GM18520 (cell line): ENCODE results near the gene JAKMIP1.

Experiments used
- ATAC-seq: cut with Tn5 transposase; IDR thresholded peaks from one replicate; pipeline ENCODE4 v1.9.1; 2021; ENCODE audit not compliant: unreplicated experiment

Gene JAKMIP1

DNA sequence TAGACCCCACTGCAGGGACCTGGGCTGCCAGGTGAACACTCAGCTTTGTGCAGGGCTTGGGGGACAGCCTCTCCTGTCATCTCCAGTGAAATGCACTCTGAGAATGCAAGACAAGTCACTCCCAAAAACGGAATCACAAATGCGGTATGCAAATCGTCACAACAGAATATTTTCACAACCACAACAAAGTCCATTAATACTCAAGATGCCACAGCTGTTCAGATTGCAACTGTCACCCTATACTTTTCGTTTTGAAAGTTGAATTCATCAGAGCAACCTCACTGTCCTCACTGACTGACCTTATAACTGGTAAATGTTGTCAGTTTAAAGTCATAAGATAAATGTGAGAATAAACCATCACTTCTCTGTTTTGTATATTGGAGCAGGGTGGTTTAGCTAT lies 16.6 kb downstream of the JAKMIP1 start:
- peak; percentile 55 for ATAC-seq

- ATAC-seq: no peak
These were observed 17.7 kb downstream of the JAKMIP1 start for GRCh38 chr4:6182376-6183280.

- peak; percentile 76 for ATAC-seq
These were observed 19.3 kb downstream of the JAKMIP1 start for GRCh38 chr4:6180841-6181631.

DNA sequence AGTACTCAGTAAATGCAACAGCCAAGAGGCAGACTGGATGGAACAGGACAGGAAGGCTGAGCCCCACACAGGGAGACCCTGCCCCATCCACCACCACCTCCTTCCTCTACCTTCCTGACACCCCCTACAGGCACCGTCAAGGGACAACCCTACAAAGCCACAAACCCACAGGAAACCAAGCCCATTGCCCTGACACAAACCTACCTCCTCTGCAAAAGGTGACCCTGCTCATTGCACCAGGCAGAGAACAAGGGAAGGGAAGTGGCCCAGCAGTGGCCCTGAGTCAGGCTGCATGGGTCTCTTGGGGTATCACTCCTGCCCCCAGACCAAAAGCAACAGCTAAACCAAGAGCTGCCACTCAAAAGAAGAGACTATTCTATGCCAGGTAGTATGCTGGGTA lies 21.0 kb downstream of the JAKMIP1 start:
- ATAC-seq: no peak

GRCh38 chr4:6178757-6179156 lies 21.6 kb downstream of the JAKMIP1 start:
- no peak for ATAC-seq

DNA sequence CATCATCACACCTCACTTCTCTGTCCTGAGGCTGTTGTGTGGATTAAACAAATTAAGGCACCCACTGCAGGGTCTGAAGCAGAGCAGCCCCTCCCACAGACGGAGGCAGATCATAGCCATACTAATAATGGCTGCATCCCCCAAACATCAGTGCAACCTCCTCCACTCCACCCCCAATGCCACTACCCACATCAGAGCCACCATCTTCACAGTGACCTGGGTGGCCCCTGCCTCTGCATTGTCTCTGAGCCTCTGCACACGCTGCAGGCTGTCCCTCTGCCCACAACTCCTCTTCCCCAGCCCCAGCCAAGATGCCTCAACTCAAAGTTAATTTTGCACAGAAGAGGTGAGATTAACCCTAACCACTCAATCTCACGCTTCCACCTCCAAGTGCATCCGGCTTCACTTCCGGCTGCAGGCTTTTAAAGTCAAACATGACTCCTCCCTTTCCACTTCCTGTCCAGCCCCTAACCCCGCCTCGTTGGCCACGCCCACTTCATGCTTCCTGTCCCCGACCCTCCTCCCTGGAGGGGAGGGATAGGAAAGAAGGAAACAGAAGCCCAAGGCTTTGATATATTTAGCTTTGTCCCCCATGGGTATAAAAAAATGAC lies 22.7 kb downstream of the JAKMIP1 start:
- no peak for ATAC-seq

GRCh38 chr4:6175426-6175825 lies 24.9 kb downstream of the JAKMIP1 start:
- no peak for ATAC-seq

GRCh38 chr4:6172927-6173200 lies 27.5 kb downstream of the JAKMIP1 start:
- no peak for ATAC-seq

DNA sequence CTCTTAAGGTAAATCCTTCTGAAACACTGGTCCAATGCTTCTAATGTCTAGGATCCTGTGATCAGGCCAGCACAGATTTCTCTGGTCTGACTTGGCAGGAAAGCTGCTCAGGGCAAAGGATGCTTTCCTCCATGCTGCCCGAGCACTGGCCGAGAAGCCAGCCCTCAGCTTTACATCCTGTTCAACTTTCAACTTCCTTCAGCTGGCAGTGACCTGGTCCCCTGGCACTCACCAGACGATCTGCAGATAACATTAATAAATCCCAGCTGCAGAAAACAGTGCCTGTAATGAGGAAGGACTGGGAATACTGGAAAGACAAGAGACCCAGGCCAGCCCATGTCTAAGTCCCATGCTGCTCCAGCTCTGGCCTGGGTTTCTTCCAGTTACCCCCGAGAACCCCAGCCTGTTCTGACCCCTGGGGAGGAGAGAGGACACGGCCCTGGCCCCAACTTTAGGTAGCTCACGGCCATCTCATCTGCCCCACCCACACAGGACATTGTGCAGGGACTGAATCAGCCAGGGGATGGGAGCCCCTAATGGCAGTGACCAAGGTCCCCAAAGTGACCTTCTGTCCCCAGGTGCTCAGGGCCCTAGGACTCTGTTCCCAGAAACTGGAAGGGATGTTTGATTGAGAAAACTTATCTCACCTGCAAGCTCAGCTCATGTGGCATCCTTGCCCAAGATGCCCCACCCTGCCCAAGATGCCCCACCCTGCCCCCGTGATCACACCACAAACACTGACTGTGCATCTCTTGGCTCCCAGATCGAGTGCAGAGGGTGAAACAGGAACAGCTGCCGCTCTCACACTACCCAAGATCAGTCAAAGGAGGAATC lies 28.0 kb downstream of the JAKMIP1 start:
- no peak for ATAC-seq

GRCh38 chr4:6169239-6169638 lies 31.1 kb downstream of the JAKMIP1 start:
- no peak for ATAC-seq

GRCh38 chr4:6165766-6166165 lies 34.6 kb downstream of the JAKMIP1 start:
- no peak for ATAC-seq

GRCh38 chr4:6162885-6163284 lies 37.5 kb downstream of the JAKMIP1 start:
- ATAC-seq: no peak

DNA sequence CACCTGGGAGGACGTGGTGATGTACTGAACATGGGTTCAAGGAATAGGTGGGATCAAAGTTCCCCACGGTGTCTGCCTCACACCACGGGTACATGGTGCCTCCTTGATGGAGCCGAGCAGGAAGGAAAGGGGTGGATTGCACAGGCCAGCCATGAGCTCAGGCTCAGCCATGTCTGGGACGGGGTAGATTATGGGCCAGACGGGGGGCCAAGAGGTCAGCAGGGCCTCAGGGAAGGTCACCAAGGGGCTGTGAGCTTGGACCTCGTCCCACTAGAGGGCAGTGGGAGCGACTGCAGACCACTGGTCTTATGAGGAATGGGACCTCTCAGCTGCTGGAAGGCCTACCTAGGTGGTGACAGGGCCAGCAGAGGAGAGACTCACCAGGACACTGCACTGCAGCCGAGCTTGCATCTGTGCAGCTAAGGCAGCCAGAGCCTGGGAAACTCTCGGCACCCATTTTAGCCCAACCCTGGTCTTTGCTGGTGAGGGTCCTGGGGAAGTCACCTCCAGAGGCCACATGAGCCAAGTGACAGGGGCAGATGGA lies 38.4 kb downstream of the JAKMIP1 start:
- no peak for ATAC-seq

DNA sequence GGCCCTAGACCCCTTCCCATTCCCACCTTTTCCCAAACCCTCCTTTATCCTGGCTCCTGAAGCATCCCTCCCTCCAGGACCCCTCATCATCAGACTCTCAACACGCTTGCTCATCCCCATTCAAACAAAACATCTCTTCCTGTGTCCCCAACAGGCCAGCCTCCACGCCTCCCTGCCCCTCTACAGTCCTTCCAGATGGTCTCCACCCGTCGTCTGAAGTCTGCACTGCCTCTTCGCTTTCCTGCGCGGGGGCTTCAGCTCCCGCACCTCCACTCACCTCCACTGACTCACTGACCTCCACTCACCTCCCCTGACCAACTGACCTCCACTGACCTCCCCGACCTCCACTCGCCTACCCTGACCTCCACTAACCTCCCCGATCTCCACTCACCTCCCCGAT lies 39.8 kb downstream of the JAKMIP1 start:
- no peak for ATAC-seq

GRCh38 chr4:6157926-6158325 lies 42.4 kb downstream of the JAKMIP1 start:
- ATAC-seq: no peak

- ATAC-seq: no peak
These were observed 44.2 kb downstream of the JAKMIP1 start for GRCh38 chr4:6155996-6156750.

DNA sequence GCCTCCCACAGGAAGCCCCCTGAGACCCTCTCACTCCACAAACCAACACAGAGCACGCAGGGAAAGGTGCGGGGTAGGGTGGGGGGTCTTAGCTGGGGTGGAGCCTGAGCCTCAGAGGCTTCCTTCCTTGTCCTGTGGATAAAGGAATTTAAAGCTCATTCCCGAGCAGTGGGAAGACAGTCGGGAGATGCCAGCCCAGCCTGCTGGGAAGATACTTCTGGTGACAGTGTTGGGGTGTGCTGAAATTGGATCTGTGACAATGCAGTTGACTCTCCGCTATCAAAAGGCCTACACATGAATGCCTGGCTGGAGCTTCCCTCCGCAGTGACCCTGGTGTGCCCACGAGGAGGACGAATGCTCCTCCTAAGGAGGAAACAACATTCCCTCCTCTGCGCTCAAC lies 45.5 kb downstream of the JAKMIP1 start:
- no peak for ATAC-seq

- no peak for ATAC-seq
These were observed 46.5 kb downstream of the JAKMIP1 start for GRCh38 chr4:6153874-6154273.

GRCh38 chr4:6152869-6153705 lies 47.3 kb downstream of the JAKMIP1 start:
- no peak for ATAC-seq
